GM19455 (cell line): Measurements from ENCODE around the gene ADCY1.

Experiments used
- ATAC-seq: cut with Tn5 transposase; IDR thresholded peaks from one replicate; pipeline ENCODE4 v1.9.1; 2021; ENCODE audit not compliant: unreplicated experiment

The ADCY1 gene

GRCh38 chr7:45663167-45663921 lies 89.2 kb downstream of the ADCY1 start:
- ATAC-seq = no peak

GRCh38 chr7:45663965-45664633 lies 89.9 kb downstream of the ADCY1 start:
- no peak for ATAC-seq

GRCh38 chr7:45665172-45665571 lies 91.0 kb downstream of the ADCY1 start:
- no peak for ATAC-seq

- no peak for ATAC-seq
Observed at GRCh38 chr7:45670227-45670626, 96.1 kb downstream of the ADCY1 start.

- no peak for ATAC-seq
Observed at GRCh38 chr7:45670717-45671116, 96.5 kb downstream of the ADCY1 start.

- ATAC-seq = no peak
Observed at GRCh38 chr7:45677311-45677900, 103.2 kb downstream of the ADCY1 start.

GRCh38 chr7:45679516-45679915 lies 105.3 kb downstream of the ADCY1 start:
- ATAC-seq = no peak

GRCh38 chr7:45680776-45681175 lies 106.6 kb downstream of the ADCY1 start:
- ATAC-seq = no peak

- no peak for ATAC-seq
Observed at GRCh38 chr7:45681596-45682357, 107.6 kb downstream of the ADCY1 start.

- no peak for ATAC-seq
Observed at GRCh38 chr7:45682358-45682735, 108.2 kb downstream of the ADCY1 start.

GRCh38 chr7:45682836-45683555 lies 108.8 kb downstream of the ADCY1 start:
- no peak for ATAC-seq

GRCh38 chr7:45683556-45684148 lies 109.5 kb downstream of the ADCY1 start:
- ATAC-seq = no peak

GRCh38 chr7:45684910-45685618 lies 110.9 kb downstream of the ADCY1 start:
- ATAC-seq = no peak

GRCh38 chr7:45685619-45686240 lies 111.6 kb downstream of the ADCY1 start:
- ATAC-seq = no peak

GRCh38 chr7:45686441-45687184 lies 112.4 kb downstream of the ADCY1 start:
- no peak for ATAC-seq

- ATAC-seq = no peak
Observed at GRCh38 chr7:45687185-45687560, 113.0 kb downstream of the ADCY1 start.

- no peak for ATAC-seq
Observed at GRCh38 chr7:45687721-45688120, 113.6 kb downstream of the ADCY1 start.

GRCh38 chr7:45688382-45688781 lies 114.2 kb downstream of the ADCY1 start:
- ATAC-seq = no peak
